ENCODE measurements around the gene PKP2. TPM values are rescaled to one million over a fixed set of nuclear protein-coding genes. Genes with fewer than 3 reads are reported as not detected.
"Not testable (repeated sequence)": the region's sequence is repeated elsewhere in the genome, so short reads cannot be mapped to it uniquely, and the experiment has no call there.

The PKP2 gene
- total RNA-seq, 5 donors from 2014 or later (not counting 1 experiment from before 2014, with no cell fraction given), result 0.45 to 1.3 (median 0.93) TPM

GRCh38 chr12:32897281-32897610, 669 bp upstream of the PKP2 start:
- peaks cover 3 to 13% of the 10 kb centered on the region in 2 experiments for H3K4me1 ChIP-seq (ENCODE audit: control insufficient read depth in 1 of 2, extremely low read depth in 1 of 2, insufficient read depth in 2 of 2, low read length in 2 of 2)
- ATAC-seq (replicated peaks in 1 of 4), result no peak
- peaks cover 0 to 16% of the 10 kb centered on the region in 2 experiments for H3K27me3 ChIP-seq (replicated peaks in 1 of 2; ENCODE audit: control insufficient read depth in 2 of 2, extremely low read depth in 1 of 2, insufficient read depth in 2 of 2, low read length in 1 of 2)
- Mint-ChIP-seq H3K27me3 (peaks cover 52 to 62% of the 10 kb centered on the region in 2 donors), H3K36me3 (no peaks in the 10 kb centered on the region), H3K9me3 (no peaks in the 10 kb centered on the region), H3K27ac (peak overlapping the region in 1 of 2 donors; percentile 40), H3K4me1 (peaks cover 19 to 31% (median 26%) of the 10 kb centered on the region in 3 donors), H3K4me3 (peak overlapping the region; percentile 66 to 73 (median 66))
- no peak overlapping the region for H3K27ac ChIP-seq (ENCODE audit: low read length)
- ChIA-PET POLR2A (no interaction called here), CTCF (interaction anchor here in 1 of 2 donors (0.7 kb wide), 1 partner anchor 1244 kb away, joined by 3 read pairs; no protein-coding TSS in a partner anchor)
- 5% methylated on average over 5 of the region's 6 CpGs for WGBS (ENCODE audit: insufficient coverage)
- peak overlapping the region; percentile 21 to 75 for H3K4me3 ChIP-seq (ENCODE audit: control insufficient read depth in 1 of 2, extremely low read depth in 1 of 2, low read length in 1 of 2)
- H3K36me3 ChIP-seq (ENCODE audit: control insufficient read depth in 2 of 2, extremely low read depth in 1 of 2, insufficient read depth in 1 of 2, low read length in 1 of 2), result no peaks in the 10 kb centered on the region
- no peaks in the 10 kb centered on the region for H3K9me3 ChIP-seq
- no peak for DNase-seq

- H3K9me3 Mint-ChIP-seq, result no peaks in the 10 kb centered on the region
- no peaks in the 10 kb centered on the region for H3K36me3 ChIP-seq (ENCODE audit: control insufficient read depth in 2 of 2, extremely low read depth in 1 of 2, insufficient read depth in 1 of 2, low read length in 1 of 2)
- ATAC-seq (replicated peaks in 1 of 4) (peak in 1 of 4 experiments; percentile 18), DNase-seq (peak in 1 of 35 experiments; percentile 1)
- H3K27ac Mint-ChIP-seq, result no peak overlapping the region
- no peaks in the 10 kb centered on the region for H3K36me3 Mint-ChIP-seq
- peak overlapping the region; percentile 16 to 59 for H3K4me3 ChIP-seq (ENCODE audit: control insufficient read depth in 1 of 2, extremely low read depth in 1 of 2, low read length in 1 of 2)
- H3K27ac ChIP-seq (ENCODE audit: low read length), result no peak overlapping the region
- peaks cover 7 to 13% of the 10 kb centered on the region in 2 experiments for H3K4me1 ChIP-seq (ENCODE audit: control insufficient read depth in 1 of 2, extremely low read depth in 1 of 2, insufficient read depth in 2 of 2, low read length in 2 of 2)
- WGBS (ENCODE audit: insufficient coverage), result 7% methylated on average over 8 of the region's 28 CpGs
- H3K27me3 Mint-ChIP-seq, result peaks cover 58 to 59% of the 10 kb centered on the region in 2 donors
- peak overlapping the region; percentile 73 to 80 (median 76) for H3K4me3 Mint-ChIP-seq
- ChIA-PET CTCF (no interaction called here), POLR2A (interaction anchor here in 1 of 2 donors (0.6 kb wide), 1 partner anchor 1126 kb away, joined by 6 read pairs; no protein-coding TSS in a partner anchor)
- H3K27me3 ChIP-seq (replicated peaks in 1 of 2; ENCODE audit: control insufficient read depth in 2 of 2, extremely low read depth in 1 of 2, insufficient read depth in 2 of 2, low read length in 1 of 2), result peaks cover 0 to 15% of the 10 kb centered on the region in 2 experiments
- peaks cover 19 to 31% (median 26%) of the 10 kb centered on the region in 3 donors for H3K4me1 Mint-ChIP-seq
- no peaks in the 10 kb centered on the region for H3K9me3 ChIP-seq
These were observed 717 bp downstream of the PKP2 start for GRCh38 chr12:32895688-32896431.

GRCh38 chr12:32894566-32894965, 2.0 kb downstream of the PKP2 start:
- peaks cover 53% of the 10 kb centered on the region in 2 donors for H3K27me3 Mint-ChIP-seq
- DNase-seq (no peak), ATAC-seq (replicated peaks in 1 of 4) (no peak)
- no peaks in the 10 kb centered on the region for H3K36me3 Mint-ChIP-seq
- peaks cover 19 to 31% (median 26%) of the 10 kb centered on the region in 3 donors for H3K4me1 Mint-ChIP-seq
- H3K4me3 Mint-ChIP-seq, result peak overlapping the region in 1 of 3 donors; percentile 7
- peaks cover 7 to 13% of the 10 kb centered on the region in 2 experiments for H3K4me1 ChIP-seq (ENCODE audit: control insufficient read depth in 1 of 2, extremely low read depth in 1 of 2, insufficient read depth in 2 of 2, low read length in 2 of 2)
- ChIA-PET POLR2A (no interaction called here), CTCF (no interaction called here)
- no peak overlapping the region for H3K4me3 ChIP-seq (ENCODE audit: control insufficient read depth in 1 of 2, extremely low read depth in 1 of 2, low read length in 1 of 2)
- no CpG with 5 or more reads among the region's 2 CpGs for WGBS (ENCODE audit: insufficient coverage)
- no peak overlapping the region for H3K27ac Mint-ChIP-seq
- H3K36me3 ChIP-seq (ENCODE audit: control insufficient read depth in 2 of 2, extremely low read depth in 1 of 2, insufficient read depth in 1 of 2, low read length in 1 of 2), result no peaks in the 10 kb centered on the region
- H3K27me3 ChIP-seq (replicated peaks in 1 of 2; ENCODE audit: control insufficient read depth in 2 of 2, extremely low read depth in 1 of 2, insufficient read depth in 2 of 2, low read length in 1 of 2), result peaks cover 0 to 13% of the 10 kb centered on the region in 2 experiments
- H3K27ac ChIP-seq (ENCODE audit: low read length), result no peak overlapping the region
- no peaks in the 10 kb centered on the region for H3K9me3 Mint-ChIP-seq
- H3K9me3 ChIP-seq, result no peaks in the 10 kb centered on the region

GRCh38 chr12:32893458-32893857, 3.1 kb downstream of the PKP2 start:
- Mint-ChIP-seq H3K27me3 (peaks cover 42 to 44% of the 10 kb centered on the region in 2 donors), H3K9me3 (no peaks in the 10 kb centered on the region), H3K4me1 (peaks cover 19 to 31% (median 26%) of the 10 kb centered on the region in 3 donors), H3K36me3 (no peaks in the 10 kb centered on the region), H3K27ac (peak overlapping the region in 1 of 2 donors; percentile 34), H3K4me3 (no peak overlapping the region)
- Histone ChIP-seq H3K9me3 (no peaks in the 10 kb centered on the region), H3K36me3 (ENCODE audit: control insufficient read depth in 2 of 2, extremely low read depth in 1 of 2, insufficient read depth in 1 of 2, low read length in 1 of 2) (no peaks in the 10 kb centered on the region), H3K4me3 (ENCODE audit: control insufficient read depth in 1 of 2, extremely low read depth in 1 of 2, low read length in 1 of 2) (no peak overlapping the region), H3K27ac (ENCODE audit: low read length) (no peak overlapping the region), H3K4me1 (ENCODE audit: control insufficient read depth in 1 of 2, extremely low read depth in 1 of 2, insufficient read depth in 2 of 2, low read length in 2 of 2) (peaks cover 7 to 13% of the 10 kb centered on the region in 2 experiments), H3K27me3 (replicated peaks in 1 of 2; ENCODE audit: control insufficient read depth in 2 of 2, extremely low read depth in 1 of 2, insufficient read depth in 2 of 2, low read length in 1 of 2) (peaks cover 0 to 13% of the 10 kb centered on the region in 2 experiments)
- 18% methylated on average over 1 of the region's 2 CpGs for WGBS (ENCODE audit: insufficient coverage)
- DNase-seq (no peak), ATAC-seq (replicated peaks in 1 of 4) (no peak)
- ChIA-PET POLR2A (no interaction called here), CTCF (interaction anchor here (0.6 to 0.7 kb wide), 2 partner anchors 137 to 1418 kb away, joined by 3 read pairs; no protein-coding TSS in a partner anchor)

GRCh38 chr12:32893043-32893442, 3.5 kb downstream of the PKP2 start:
- peaks cover 40% of the 10 kb centered on the region in 2 donors for H3K27me3 Mint-ChIP-seq
- Histone ChIP-seq H3K9me3 (no peaks in the 10 kb centered on the region), H3K4me1 (ENCODE audit: control insufficient read depth in 1 of 2, extremely low read depth in 1 of 2, insufficient read depth in 2 of 2, low read length in 2 of 2) (peaks cover 7 to 13% of the 10 kb centered on the region in 2 experiments), H3K4me3 (ENCODE audit: control insufficient read depth in 1 of 2, extremely low read depth in 1 of 2, low read length in 1 of 2) (no peak overlapping the region), H3K27me3 (replicated peaks in 1 of 2; ENCODE audit: control insufficient read depth in 2 of 2, extremely low read depth in 1 of 2, insufficient read depth in 2 of 2, low read length in 1 of 2) (peaks cover 0 to 13% of the 10 kb centered on the region in 2 experiments), H3K36me3 (ENCODE audit: control insufficient read depth in 2 of 2, extremely low read depth in 1 of 2, insufficient read depth in 1 of 2, low read length in 1 of 2) (no peaks in the 10 kb centered on the region), H3K27ac (ENCODE audit: low read length) (no peak overlapping the region)
- POLR2A ChIA-PET, result no interaction called here
- no peak for ATAC-seq (replicated peaks in 1 of 4)
- H3K4me3 Mint-ChIP-seq, result no peak overlapping the region
- H3K9me3 Mint-ChIP-seq, result no peaks in the 10 kb centered on the region
- no CpG with 5 or more reads among the region's 2 CpGs for WGBS (ENCODE audit: insufficient coverage)
- DNase-seq, result no peak
- H3K36me3 Mint-ChIP-seq, result no peaks in the 10 kb centered on the region
- H3K4me1 Mint-ChIP-seq, result peaks cover 19 to 31% (median 26%) of the 10 kb centered on the region in 3 donors
- CTCF ChIA-PET, result interaction anchor here (0.6 to 0.7 kb wide), 2 partner anchors 137 to 1418 kb away, joined by 3 read pairs; no protein-coding TSS in a partner anchor
- no peak overlapping the region for H3K27ac Mint-ChIP-seq

DNA sequence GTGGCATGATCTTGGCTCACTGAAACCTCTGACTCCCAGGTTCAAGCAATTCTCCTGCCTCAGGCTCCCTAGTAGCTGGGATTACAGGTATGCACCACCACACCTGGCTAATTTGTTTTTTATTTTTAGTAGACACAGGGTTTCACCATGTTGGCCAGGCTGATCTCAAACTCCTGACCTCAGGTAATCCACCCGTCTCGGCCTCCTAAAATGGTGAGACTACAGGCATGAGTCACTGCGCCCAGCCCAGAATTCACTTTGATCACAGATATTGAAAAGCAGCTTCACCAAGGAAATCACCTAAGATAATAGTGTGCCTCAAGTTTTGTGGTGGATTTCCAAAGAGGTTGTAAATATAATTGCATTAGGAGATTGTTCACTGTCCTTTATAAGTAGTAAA, 4.2 kb downstream of the PKP2 start:
- peaks cover 7 to 13% of the 10 kb centered on the region in 2 experiments for H3K4me1 ChIP-seq (ENCODE audit: control insufficient read depth in 1 of 2, extremely low read depth in 1 of 2, insufficient read depth in 2 of 2, low read length in 2 of 2)
- H3K27me3 ChIP-seq (replicated peaks in 1 of 2; ENCODE audit: control insufficient read depth in 2 of 2, extremely low read depth in 1 of 2, insufficient read depth in 2 of 2, low read length in 1 of 2), result peaks cover 0 to 13% of the 10 kb centered on the region in 2 experiments
- H3K4me3 ChIP-seq (ENCODE audit: control insufficient read depth in 1 of 2, extremely low read depth in 1 of 2, low read length in 1 of 2); POLR2A ChIA-PET; H3K36me3 Mint-ChIP-seq; H3K9me3 ChIP-seq; H3K27ac Mint-ChIP-seq; CTCF ChIA-PET; H3K4me3 Mint-ChIP-seq; DNase-seq; H3K27ac ChIP-seq (ENCODE audit: low read length); H3K36me3 ChIP-seq (ENCODE audit: control insufficient read depth in 2 of 2, extremely low read depth in 1 of 2, insufficient read depth in 1 of 2, low read length in 1 of 2); H3K9me3 Mint-ChIP-seq; ATAC-seq (replicated peaks in 1 of 4): not testable (repeated sequence)
- Mint-ChIP-seq H3K4me1 (peaks cover 18 to 27% (median 21%) of the 10 kb centered on the region in 3 donors), H3K27me3 (peaks cover 33 to 34% of the 10 kb centered on the region in 2 donors)
- no CpG with 5 or more reads among the region's 3 CpGs for WGBS (ENCODE audit: insufficient coverage)

Measured in T-cell (primary cell).